GM23338 (cell line): ENCODE results near the gene CENPS. TPM values are rescaled to one million over a fixed set of nuclear protein-coding genes. Genes with fewer than 3 reads are reported as not detected.

Experiments
- ATAC-seq: fragments of 200-7000 bp; cut with Tn5 transposase; 3 replicates; pipeline ENCODE4 v1.9.1; 2020
- DNase-seq: peaks from one replicate; pipeline ENCODE4 v3.0.0-alpha.2; 2015; ENCODE audit warnings: low spot score
- H2AFZ ChIP-seq: fragments of 200-600 bp; sonication (generic); 2 replicates; pipeline ENCODE4 v1.8.0; 2016; ENCODE audit warnings: antibody characterized with exemption, mild to moderate bottlenecking, moderate library complexity
- H3F3A ChIP-seq: fragments of 200-600 bp; sonication (generic); replicated peaks from 2 replicates; pipeline ENCODE4 v1.8.0; 2017; ENCODE audit warnings: antibody characterized with exemption, mixed run types, low read depth
- H3K27ac ChIP-seq: fragments of 200-600 bp; sonication (generic); 2 replicates; pipeline ENCODE4 v1.6.1; 2016; ENCODE audit warnings: low read depth
- H3K27me3 ChIP-seq: fragments of 200-600 bp; sonication (generic); 2 replicates; pipeline ENCODE4 v1.8.0; 2016; ENCODE audit warnings: mild to moderate bottlenecking, mixed run types, moderate library complexity; ENCODE audit not compliant: insufficient read depth
- H3K36me3 ChIP-seq: fragments of 200-600 bp; sonication (generic); 2 replicates; pipeline ENCODE4 v1.8.0; 2016; ENCODE audit warnings: mild to moderate bottlenecking; ENCODE audit not compliant: insufficient read depth
- H3K4me1 ChIP-seq: fragments of 200-600 bp; sonication (generic); 2 replicates; pipeline ENCODE4 v1.8.0; 2016; ENCODE audit warnings: mild to moderate bottlenecking, moderate library complexity; ENCODE audit not compliant: insufficient read depth
- H3K4me2 ChIP-seq: fragments of 200-600 bp; sonication (generic); 2 replicates; pipeline ENCODE4 v1.7.1; 2017; ENCODE audit warnings: mixed run types
- H3K4me3 ChIP-seq: fragments of 200-600 bp; sonication (generic); 2 replicates; pipeline ENCODE4 v1.6.1; 2016; ENCODE audit warnings: mixed run types
- H3K79me2 ChIP-seq: fragments of 200-600 bp; sonication (generic); replicated peaks from 2 replicates; pipeline ENCODE4 v1.8.0; 2017; ENCODE audit warnings: mild to moderate bottlenecking; ENCODE audit not compliant: insufficient read depth
- H3K9me2 ChIP-seq: fragments of 200-600 bp; sonication (generic); 2 replicates; pipeline ENCODE4 v1.8.0; 2017; ENCODE audit not compliant: insufficient read depth
- H4K20me1 ChIP-seq: fragments of 200-600 bp; sonication (generic); replicated peaks from 2 replicates; pipeline ENCODE4 v1.8.0; 2017; ENCODE audit warnings: mild to moderate bottlenecking; ENCODE audit not compliant: insufficient read depth
- H3K27ac Mint-ChIP-seq: 2 replicates; pipeline ENCODE4 v1.8.0; 2020; ENCODE audit warnings: inconsistent platforms, mild to moderate bottlenecking, moderate library complexity, mixed read lengths
- H3K27me3 Mint-ChIP-seq: 3 replicates; pipeline ENCODE4 v1.8.0; 2022; ENCODE audit warnings: low read depth, mild to moderate bottlenecking, moderate library complexity, mixed read lengths, inconsistent platforms; ENCODE audit not compliant: insufficient read depth, poor library complexity
- H3K36me3 Mint-ChIP-seq: 3 replicates; pipeline ENCODE4 v1.8.0; 2021; ENCODE audit warnings: low read depth, mild to moderate bottlenecking, inconsistent platforms, moderate library complexity, mixed read lengths
- H3K4me1 Mint-ChIP-seq: 3 replicates; pipeline ENCODE4 v1.8.0; 2020; ENCODE audit warnings: mild to moderate bottlenecking, inconsistent platforms, mixed read lengths
- H3K4me3 Mint-ChIP-seq: 3 replicates; pipeline ENCODE4 v1.8.0; 2021; ENCODE audit warnings: moderate library complexity, mild to moderate bottlenecking, inconsistent platforms, mixed read lengths
- H3K9me3 Mint-ChIP-seq: 3 replicates; pipeline ENCODE4 v1.8.0; 2020; ENCODE audit warnings: moderate library complexity, mild to moderate bottlenecking, inconsistent platforms, mixed read lengths
- CREB1 ChIP-seq: fragments of 250-450 bp; sonication (Bioruptor Pico); IDR thresholded peaks from 2 replicates; pipeline ENCODE4 v1.5.0; 2020; ENCODE audit warnings: low read depth, mild to moderate bottlenecking, moderate library complexity
- EZH2 ChIP-seq: fragments of 200-600 bp; sonication (generic); IDR thresholded peaks from one replicate; pipeline ENCODE4 v1.8.0; 2017; ENCODE audit warnings: antibody characterized with exemption, mild to moderate bottlenecking, low read depth; ENCODE audit not compliant: unreplicated experiment
- EZH2phosphoT487 ChIP-seq: fragments of 200-600 bp; sonication (generic); IDR thresholded peaks from one replicate; pipeline ENCODE4 v1.8.1; 2018; ENCODE audit warnings: antibody characterized with exemption; ENCODE audit not compliant: unreplicated experiment
- JUNB ChIP-seq: IDR thresholded peaks from one replicate; pipeline ENCODE4 v1.6.1; 2016; ENCODE audit warnings: antibody characterized with exemption; ENCODE audit not compliant: unreplicated experiment
- NANOG ChIP-seq: IDR thresholded peaks from 2 replicates; pipeline ENCODE4 v1.6.1; 2016; ENCODE audit warnings: antibody characterized with exemption, borderline replicate concordance
- POLR2AphosphoS5 ChIP-seq: IDR thresholded peaks from 2 replicates; pipeline ENCODE4 v1.6.1; 2016; ENCODE audit warnings: antibody characterized with exemption, low read depth
- STAT1 ChIP-seq: IDR thresholded peaks from one replicate; pipeline ENCODE4 v1.6.1; 2016; ENCODE audit warnings: antibody characterized with exemption; ENCODE audit not compliant: unreplicated experiment
- ZNF114 ChIP-seq: fragments of 250-450 bp; sonication (Bioruptor Pico); IDR thresholded peaks from 2 replicates; pipeline ENCODE4 v1.5.0; 2020; ENCODE audit warnings: mild to moderate bottlenecking, moderate library complexity
- ZNF331 ChIP-seq: fragments of 250-450 bp; sonication (Bioruptor Pico); IDR thresholded peaks from 2 replicates; pipeline ENCODE4 v1.5.0; 2020; ENCODE audit warnings: low read depth, mild to moderate bottlenecking, moderate library complexity
- polyA plus RNA-seq: library from polyadenylated mRNA; unstranded; fragments of >200 nt; fragmentation: Nextera tagmentation; extraction: Ambion mirVana; gene quantifications from 2 replicates; pipeline ENCODE4 v1.2.1, GENCODE V29; 2016
- total RNA-seq: library from RNA; depleted of rRNA; stranded (reverse); fragments of >200 nt; shearing (Covaris generic); gene quantifications from 2 replicates; pipeline ENCODE4 v1.2.3, GENCODE V29; 2014
- TF ChIP-seq, protein P1 (sequence below): IDR thresholded peaks from one replicate; pipeline ENCODE4 v1.6.1; 2018; ENCODE audit warnings: antibody characterized with exemption; ENCODE audit not compliant: unreplicated experiment
- TF ChIP-seq, protein P2 (sequence below), 2 experiments: fragments of 200-600 bp in 1 of 2; sonication (generic) in 1 of 2; conservative IDR thresholded peaks; 2 replicates each; pipeline versions ENCODE4 v1.5.1 to v1.6.1; 2016 to 2017; ENCODE audit warnings: antibody characterized with exemption in 2 of 2, low read depth in 2 of 2, mild to moderate bottlenecking in 2 of 2, moderate library complexity in 1 of 2
- TF ChIP-seq, protein P3 (sequence below): IDR thresholded peaks from 2 replicates; pipeline ENCODE4 v1.6.1; 2016; ENCODE audit warnings: antibody characterized with exemption

Gene CENPS
- total and polyA plus RNA-seq, 2 experiments from 2014 or later = 4.7 to 31.3 TPM

DNA sequence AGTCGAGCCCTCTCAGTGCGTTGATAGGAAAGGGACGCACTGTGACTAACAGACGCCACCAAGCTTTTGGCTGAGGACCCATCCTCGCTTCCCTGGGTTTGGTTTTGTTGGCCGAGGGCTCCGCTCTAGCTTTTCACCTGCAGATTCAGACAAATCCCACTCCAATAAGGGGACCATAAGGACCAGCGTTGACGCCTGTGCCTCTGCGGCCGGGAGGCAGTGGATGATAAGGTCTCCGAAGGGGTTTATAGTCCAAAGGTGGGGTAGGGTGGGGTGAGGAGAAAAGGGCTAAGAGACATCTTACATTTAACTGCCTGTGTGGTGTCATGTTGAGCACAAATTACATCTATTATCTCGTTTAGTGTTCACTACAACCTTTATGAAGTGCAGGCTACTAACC is 45.3 kb downstream of the CENPS start:
- H3K27me3 Mint-ChIP-seq = peaks cover 11% of the 10 kb centered on the region
- Histone ChIP-seq H4K20me1 (peaks cover 21% of the 10 kb centered on the region), H3K27ac (peak overlapping the region; percentile 97), H3F3A (peaks cover 11% of the 10 kb centered on the region), H3K79me2 (peaks cover 68% of the 10 kb centered on the region), H3K4me1 (peaks cover 20% of the 10 kb centered on the region), H3K4me3 (peak overlapping the region; percentile 99), H3K4me2 (peak overlapping the region; percentile 96), H2AFZ (peak overlapping the region; percentile 86), H3K36me3 (no peaks in the 10 kb centered on the region), H3K9me2 (no peaks in the 10 kb centered on the region), H3K27me3 (no peaks in the 10 kb centered on the region)
- peaks cover 4% of the 10 kb centered on the region; the same call in 2 of the 3 replicates for H3K36me3 Mint-ChIP-seq
- peaks cover 22% of the 10 kb centered on the region for H3K4me1 Mint-ChIP-seq
- H3K4me3 Mint-ChIP-seq = peak overlapping the region; percentile 94
- H3K9me3 Mint-ChIP-seq = no peaks in the 10 kb centered on the region
- peak overlapping the region; percentile 83 for H3K27ac Mint-ChIP-seq
- ATAC-seq (no peak), DNase-seq (no peak)
- no peak for TF ChIP-seq EZH2
- TF ChIP-seq, protein P1, sequence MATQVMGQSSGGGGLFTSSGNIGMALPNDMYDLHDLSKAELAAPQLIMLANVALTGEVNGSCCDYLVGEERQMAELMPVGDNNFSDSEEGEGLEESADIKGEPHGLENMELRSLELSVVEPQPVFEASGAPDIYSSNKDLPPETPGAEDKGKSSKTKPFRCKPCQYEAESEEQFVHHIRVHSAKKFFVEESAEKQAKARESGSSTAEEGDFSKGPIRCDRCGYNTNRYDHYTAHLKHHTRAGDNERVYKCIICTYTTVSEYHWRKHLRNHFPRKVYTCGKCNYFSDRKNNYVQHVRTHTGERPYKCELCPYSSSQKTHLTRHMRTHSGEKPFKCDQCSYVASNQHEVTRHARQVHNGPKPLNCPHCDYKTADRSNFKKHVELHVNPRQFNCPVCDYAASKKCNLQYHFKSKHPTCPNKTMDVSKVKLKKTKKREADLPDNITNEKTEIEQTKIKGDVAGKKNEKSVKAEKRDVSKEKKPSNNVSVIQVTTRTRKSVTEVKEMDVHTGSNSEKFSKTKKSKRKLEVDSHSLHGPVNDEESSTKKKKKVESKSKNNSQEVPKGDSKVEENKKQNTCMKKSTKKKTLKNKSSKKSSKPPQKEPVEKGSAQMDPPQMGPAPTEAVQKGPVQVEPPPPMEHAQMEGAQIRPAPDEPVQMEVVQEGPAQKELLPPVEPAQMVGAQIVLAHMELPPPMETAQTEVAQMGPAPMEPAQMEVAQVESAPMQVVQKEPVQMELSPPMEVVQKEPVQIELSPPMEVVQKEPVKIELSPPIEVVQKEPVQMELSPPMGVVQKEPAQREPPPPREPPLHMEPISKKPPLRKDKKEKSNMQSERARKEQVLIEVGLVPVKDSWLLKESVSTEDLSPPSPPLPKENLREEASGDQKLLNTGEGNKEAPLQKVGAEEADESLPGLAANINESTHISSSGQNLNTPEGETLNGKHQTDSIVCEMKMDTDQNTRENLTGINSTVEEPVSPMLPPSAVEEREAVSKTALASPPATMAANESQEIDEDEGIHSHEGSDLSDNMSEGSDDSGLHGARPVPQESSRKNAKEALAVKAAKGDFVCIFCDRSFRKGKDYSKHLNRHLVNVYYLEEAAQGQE = no peak
- TF ChIP-seq ZNF114 = no peak
- no peak for TF ChIP-seq POLR2AphosphoS5

DNA sequence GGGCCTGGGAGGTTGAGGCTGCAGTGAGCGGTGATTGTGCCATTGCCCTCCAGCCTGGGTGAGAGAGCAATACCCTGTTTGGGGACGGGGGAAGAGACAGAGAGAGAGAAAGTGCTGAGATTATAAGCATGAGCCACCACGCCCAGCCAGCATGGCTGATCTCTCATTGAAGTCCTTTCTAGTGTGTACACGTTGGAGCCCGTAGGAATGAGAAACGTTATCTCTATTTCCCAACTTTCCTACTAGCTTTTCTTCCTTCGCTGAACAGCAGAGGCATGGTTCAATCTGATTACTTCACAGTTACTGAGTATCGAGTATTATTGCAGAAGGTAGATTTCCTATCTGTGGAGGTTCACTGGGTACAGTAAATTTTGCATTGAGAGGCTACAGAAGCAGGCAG is 49.1 kb downstream of the CENPS start:
- no peaks in the 10 kb centered on the region for H3K9me2 ChIP-seq
- peaks cover 11% of the 10 kb centered on the region for H3K4me1 ChIP-seq
- H3K27me3 ChIP-seq = no peaks in the 10 kb centered on the region
- Mint-ChIP-seq H3K27ac (no peak overlapping the region), H3K4me3 (no peak overlapping the region), H3K4me1 (peaks cover 13% of the 10 kb centered on the region), H3K36me3 (no peaks in the 10 kb centered on the region), H3K9me3 (no peaks in the 10 kb centered on the region), H3K27me3 (peaks cover 3% of the 10 kb centered on the region)
- H3K27ac ChIP-seq = no peak overlapping the region
- no peaks in the 10 kb centered on the region for H3K36me3 ChIP-seq
- DNase-seq = no peak
- no peak overlapping the region for H2AFZ ChIP-seq
- H3K4me3 ChIP-seq = no peak overlapping the region
- H3K79me2 ChIP-seq = peaks cover 90% of the 10 kb centered on the region
- H4K20me1 ChIP-seq = peaks cover 21% of the 10 kb centered on the region
- no peak for ATAC-seq
- H3K4me2 ChIP-seq = no peak overlapping the region
- H3F3A ChIP-seq = peaks cover 11% of the 10 kb centered on the region
- TF ChIP-seq EZH2 (no peak), NANOG (no peak), ZNF114 (no peak), EZH2phosphoT487 (no peak), JUNB (no peak), ZNF331 (no peak), STAT1 (no peak), POLR2AphosphoS5 (no peak), CREB1 (CRISPR knock-in tag) (no peak)
- TF ChIP-seq, protein P2, sequence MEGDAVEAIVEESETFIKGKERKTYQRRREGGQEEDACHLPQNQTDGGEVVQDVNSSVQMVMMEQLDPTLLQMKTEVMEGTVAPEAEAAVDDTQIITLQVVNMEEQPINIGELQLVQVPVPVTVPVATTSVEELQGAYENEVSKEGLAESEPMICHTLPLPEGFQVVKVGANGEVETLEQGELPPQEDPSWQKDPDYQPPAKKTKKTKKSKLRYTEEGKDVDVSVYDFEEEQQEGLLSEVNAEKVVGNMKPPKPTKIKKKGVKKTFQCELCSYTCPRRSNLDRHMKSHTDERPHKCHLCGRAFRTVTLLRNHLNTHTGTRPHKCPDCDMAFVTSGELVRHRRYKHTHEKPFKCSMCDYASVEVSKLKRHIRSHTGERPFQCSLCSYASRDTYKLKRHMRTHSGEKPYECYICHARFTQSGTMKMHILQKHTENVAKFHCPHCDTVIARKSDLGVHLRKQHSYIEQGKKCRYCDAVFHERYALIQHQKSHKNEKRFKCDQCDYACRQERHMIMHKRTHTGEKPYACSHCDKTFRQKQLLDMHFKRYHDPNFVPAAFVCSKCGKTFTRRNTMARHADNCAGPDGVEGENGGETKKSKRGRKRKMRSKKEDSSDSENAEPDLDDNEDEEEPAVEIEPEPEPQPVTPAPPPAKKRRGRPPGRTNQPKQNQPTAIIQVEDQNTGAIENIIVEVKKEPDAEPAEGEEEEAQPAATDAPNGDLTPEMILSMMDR (conservative IDR thresholded peaks at IDR 0.05; ENCODE audit: low read depth in 2 of 2) = no peak
- TF ChIP-seq, protein P1 = no peak
- TF ChIP-seq, protein P3, sequence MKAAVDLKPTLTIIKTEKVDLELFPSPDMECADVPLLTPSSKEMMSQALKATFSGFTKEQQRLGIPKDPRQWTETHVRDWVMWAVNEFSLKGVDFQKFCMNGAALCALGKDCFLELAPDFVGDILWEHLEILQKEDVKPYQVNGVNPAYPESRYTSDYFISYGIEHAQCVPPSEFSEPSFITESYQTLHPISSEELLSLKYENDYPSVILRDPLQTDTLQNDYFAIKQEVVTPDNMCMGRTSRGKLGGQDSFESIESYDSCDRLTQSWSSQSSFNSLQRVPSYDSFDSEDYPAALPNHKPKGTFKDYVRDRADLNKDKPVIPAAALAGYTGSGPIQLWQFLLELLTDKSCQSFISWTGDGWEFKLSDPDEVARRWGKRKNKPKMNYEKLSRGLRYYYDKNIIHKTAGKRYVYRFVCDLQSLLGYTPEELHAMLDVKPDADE = no peak
